Hepatocyte (in vitro differentiated cells): ENCODE data around the gene ITGB4. TPM values are rescaled to one million over a fixed set of nuclear protein-coding genes. Genes with fewer than 3 reads are reported as not detected.

Experiments used
- DNase-seq: peaks from one replicate; pipeline ENCODE4 v3.0.0-alpha.2; 2016; ENCODE audit warnings: low spot score
- H2AFZ ChIP-seq: fragments of 200-600 bp; sonication (generic); 2 replicates; pipeline ENCODE4 v1.6.0; 2016; ENCODE audit warnings: antibody characterized with exemption, mild to moderate bottlenecking
- H3K27ac ChIP-seq: fragments of 200-600 bp; sonication (generic); 2 replicates; pipeline ENCODE4 v1.5.1; 2016; ENCODE audit warnings: mild to moderate bottlenecking
- H3K27me3 ChIP-seq: fragments of 200-600 bp; sonication (generic); 2 replicates; pipeline ENCODE4 v1.6.1; 2016
- H3K36me3 ChIP-seq: fragments of 200-600 bp; sonication (generic); replicated peaks from 2 replicates; pipeline ENCODE4 v1.5.1; 2016; ENCODE audit warnings: low read depth; ENCODE audit not compliant: insufficient read depth
- H3K4me1 ChIP-seq: fragments of 200-600 bp; sonication (generic); 2 replicates; pipeline ENCODE4 v1.5.1; 2016; ENCODE audit warnings: mild to moderate bottlenecking, moderate library complexity; ENCODE audit not compliant: insufficient read depth
- H3K4me2 ChIP-seq: fragments of 200-600 bp; sonication (generic); 2 replicates; pipeline ENCODE4 v1.6.0; 2016
- H3K4me3 ChIP-seq: fragments of 200-600 bp; sonication (generic); 2 replicates; pipeline ENCODE4 v1.5.1; 2016; ENCODE audit warnings: mild to moderate bottlenecking
- H3K79me2 ChIP-seq: fragments of 200-600 bp; sonication (generic); 2 replicates; pipeline ENCODE4 v1.6.0; 2017; ENCODE audit warnings: mild to moderate bottlenecking
- H3K9me2 ChIP-seq: fragments of 200-600 bp; sonication (generic); replicated peaks from 2 replicates; pipeline ENCODE4 v1.6.0; 2017; ENCODE audit warnings: mild to moderate bottlenecking; ENCODE audit not compliant: insufficient read depth
- H3K9me3 ChIP-seq: fragments of 200-600 bp; sonication (generic); 2 replicates; pipeline ENCODE4 v1.5.1; 2016; ENCODE audit warnings: low read depth, mild to moderate bottlenecking
- H4K20me1 ChIP-seq: fragments of 200-600 bp; sonication (generic); 2 replicates; pipeline ENCODE4 v1.6.0; 2016; ENCODE audit warnings: mild to moderate bottlenecking; ENCODE audit not compliant: insufficient read depth, poor library complexity, severe bottlenecking
- EZH2 ChIP-seq: fragments of 200-600 bp; sonication (generic); IDR thresholded peaks from 2 replicates; pipeline ENCODE4 v1.6.1; 2016; ENCODE audit warnings: antibody characterized with exemption, mild to moderate bottlenecking, borderline replicate concordance
- EZH2phosphoT487 ChIP-seq: fragments of 200-600 bp; sonication (generic); IDR thresholded peaks from one replicate; pipeline ENCODE4 v1.6.1; 2018; ENCODE audit warnings: antibody characterized with exemption, mild to moderate bottlenecking, low read depth, moderate library complexity; ENCODE audit not compliant: unreplicated experiment, severe bottlenecking
- WGBS: methylation state at CpG from one replicate; pipeline ENCODE4 v1.1.6; 2016; ENCODE audit warnings: low lambda C conversion rate; ENCODE audit errors: missing lambda C conversion rate; 5-methylcytosine and 5-hydroxymethylcytosine counted together
- polyA plus RNA-seq: library from polyadenylated mRNA; unstranded; fragments of >200 nt; fragmentation: Nextera tagmentation; extraction: Ambion mirVana; gene quantifications from 2 replicates; pipeline ENCODE4 v1.2.1, GENCODE V29; 2016
- total RNA-seq: library from RNA; depleted of rRNA; stranded (reverse); fragments of >200 nt; gene quantifications from 2 replicates; pipeline ENCODE4 v1.2.3, GENCODE V29; 2014
- TF ChIP-seq, protein P1 (sequence below): fragments of 200-600 bp; sonication (generic); IDR thresholded peaks from 2 replicates; pipeline ENCODE4 v1.5.1; 2016; ENCODE audit warnings: antibody characterized with exemption, mild to moderate bottlenecking; ENCODE audit not compliant: poor library complexity

The ITGB4 gene
- total and polyA plus RNA-seq, 2 experiments from 2014 or later = 15.7 to 23.5 TPM

DNA sequence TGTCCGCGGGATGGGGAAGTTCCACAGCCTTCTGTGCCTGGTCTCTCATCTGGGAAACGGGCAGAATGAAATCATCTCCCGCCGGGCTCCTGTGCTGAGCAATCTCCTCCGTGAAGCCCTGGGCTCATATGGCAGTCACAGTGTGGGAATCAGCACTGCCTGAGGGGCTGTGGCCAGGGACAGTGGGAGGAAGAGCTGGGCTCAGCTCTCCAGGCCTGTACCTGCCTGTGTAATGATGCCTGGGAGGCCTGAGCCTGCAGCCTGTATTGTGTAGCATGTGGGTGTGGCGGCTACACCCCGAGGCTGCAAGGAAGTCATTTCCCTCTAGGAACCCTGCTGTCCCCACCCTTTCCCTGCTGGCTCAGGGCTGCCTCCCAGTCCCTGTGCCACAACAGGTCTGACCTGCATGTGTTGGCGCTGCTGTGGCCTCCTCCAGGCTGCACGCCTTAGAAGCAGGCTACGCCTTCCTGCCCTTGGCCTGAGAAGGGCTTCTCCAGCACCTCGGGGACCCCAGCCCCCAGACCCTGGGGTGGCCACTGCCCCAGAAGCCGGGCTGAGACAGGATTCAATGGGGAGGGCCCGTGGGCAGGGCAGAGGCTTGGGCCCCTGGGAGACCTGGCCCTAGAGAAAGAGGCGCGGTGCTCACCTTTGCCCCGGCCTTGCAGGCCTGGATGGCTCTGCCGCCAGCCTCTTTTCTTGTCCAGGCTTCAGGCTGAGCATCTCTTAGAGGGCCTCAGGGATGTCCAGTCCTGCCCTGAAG, 2.1 kb downstream of the ITGB4 start:
- Histone ChIP-seq H3K4me1 (peaks cover 4% of the 10 kb centered on the region), H3K27me3 (peaks cover 3% of the 10 kb centered on the region), H3K36me3 (no peaks in the 10 kb centered on the region), H2AFZ (no peak overlapping the region), H3K9me2 (no peaks in the 10 kb centered on the region), H3K9me3 (no peaks in the 10 kb centered on the region), H3K4me3 (no peak overlapping the region), H3K79me2 (peaks cover 9% of the 10 kb centered on the region), H3K27ac (peak overlapping the region; percentile 89), H4K20me1 (no peaks in the 10 kb centered on the region), H3K4me2 (peak overlapping the region; percentile 86)
- WGBS = 70% methylated on average over 18 of the region's 18 CpGs
- DNase-seq = peak; percentile 75
- TF ChIP-seq EZH2 (no peak), EZH2phosphoT487 (no peak)
- TF ChIP-seq, protein P1, sequence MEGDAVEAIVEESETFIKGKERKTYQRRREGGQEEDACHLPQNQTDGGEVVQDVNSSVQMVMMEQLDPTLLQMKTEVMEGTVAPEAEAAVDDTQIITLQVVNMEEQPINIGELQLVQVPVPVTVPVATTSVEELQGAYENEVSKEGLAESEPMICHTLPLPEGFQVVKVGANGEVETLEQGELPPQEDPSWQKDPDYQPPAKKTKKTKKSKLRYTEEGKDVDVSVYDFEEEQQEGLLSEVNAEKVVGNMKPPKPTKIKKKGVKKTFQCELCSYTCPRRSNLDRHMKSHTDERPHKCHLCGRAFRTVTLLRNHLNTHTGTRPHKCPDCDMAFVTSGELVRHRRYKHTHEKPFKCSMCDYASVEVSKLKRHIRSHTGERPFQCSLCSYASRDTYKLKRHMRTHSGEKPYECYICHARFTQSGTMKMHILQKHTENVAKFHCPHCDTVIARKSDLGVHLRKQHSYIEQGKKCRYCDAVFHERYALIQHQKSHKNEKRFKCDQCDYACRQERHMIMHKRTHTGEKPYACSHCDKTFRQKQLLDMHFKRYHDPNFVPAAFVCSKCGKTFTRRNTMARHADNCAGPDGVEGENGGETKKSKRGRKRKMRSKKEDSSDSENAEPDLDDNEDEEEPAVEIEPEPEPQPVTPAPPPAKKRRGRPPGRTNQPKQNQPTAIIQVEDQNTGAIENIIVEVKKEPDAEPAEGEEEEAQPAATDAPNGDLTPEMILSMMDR = no peak

GRCh38 chr17:75724016-75725003, 3.1 kb downstream of the ITGB4 start:
- H3K4me1 ChIP-seq = peaks cover 4% of the 10 kb centered on the region
- no peaks in the 10 kb centered on the region for H3K9me2 ChIP-seq
- H3K27me3 ChIP-seq = peaks cover 3% of the 10 kb centered on the region
- 88% methylated on average over 23 of the region's 23 CpGs for WGBS
- TF ChIP-seq EZH2 (no peak), EZH2phosphoT487 (no peak)
- TF ChIP-seq, protein P1 = no peak
- H3K79me2 ChIP-seq = peaks cover 9% of the 10 kb centered on the region
- no peaks in the 10 kb centered on the region for H3K9me3 ChIP-seq
- no peak overlapping the region for H2AFZ ChIP-seq
- DNase-seq = no peak
- H3K4me3 ChIP-seq = no peak overlapping the region
- H3K36me3 ChIP-seq = no peaks in the 10 kb centered on the region
- peak overlapping the region; percentile 89 for H3K27ac ChIP-seq
- no peaks in the 10 kb centered on the region for H4K20me1 ChIP-seq
- peak overlapping the region; percentile 86 for H3K4me2 ChIP-seq

DNA sequence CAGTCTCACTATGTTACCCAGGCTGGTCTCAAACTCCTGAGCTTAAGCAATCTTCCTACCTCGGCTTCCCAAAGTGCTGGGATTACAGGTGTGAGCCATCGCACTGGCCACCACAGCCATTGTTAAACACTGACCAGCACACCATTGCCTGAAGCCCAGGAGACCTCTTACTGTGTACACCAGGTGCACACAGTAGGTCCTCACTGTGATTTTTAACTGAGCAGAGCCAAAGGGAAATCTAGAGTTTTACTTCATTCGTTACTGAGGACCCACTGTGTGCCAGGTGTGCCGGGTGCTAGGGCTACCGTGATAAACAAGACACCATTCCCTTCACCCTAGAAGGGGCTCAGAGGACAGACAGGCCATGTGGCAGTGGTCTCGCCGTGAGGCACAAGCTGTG, 4.2 kb downstream of the ITGB4 start:
- TF ChIP-seq, protein P1 = no peak
- no peak for TF ChIP-seq EZH2phosphoT487
- TF ChIP-seq EZH2 = no peak
- no peaks in the 10 kb centered on the region for H3K9me3 ChIP-seq
- H3K27me3 ChIP-seq = no peaks in the 10 kb centered on the region
- no peak for DNase-seq
- H3K27ac ChIP-seq = no peak overlapping the region
- no peaks in the 10 kb centered on the region for H3K36me3 ChIP-seq
- no peaks in the 10 kb centered on the region for H4K20me1 ChIP-seq
- peaks cover 4% of the 10 kb centered on the region for H3K4me1 ChIP-seq
- H3K4me3 ChIP-seq = no peak overlapping the region
- H2AFZ ChIP-seq = no peak overlapping the region
- 91% methylated on average over 7 of the region's 7 CpGs for WGBS
- peaks cover 9% of the 10 kb centered on the region for H3K79me2 ChIP-seq
- H3K4me2 ChIP-seq = no peak overlapping the region
- no peaks in the 10 kb centered on the region for H3K9me2 ChIP-seq
